ENCODE measurements around the gene GADD45G. TPM values are rescaled to one million over a fixed set of nuclear protein-coding genes. Genes with fewer than 3 reads are reported as not detected.

Gene GADD45G
- total RNA-seq, 1 experiment from 2014 or later = 10.6 TPM

DNA sequence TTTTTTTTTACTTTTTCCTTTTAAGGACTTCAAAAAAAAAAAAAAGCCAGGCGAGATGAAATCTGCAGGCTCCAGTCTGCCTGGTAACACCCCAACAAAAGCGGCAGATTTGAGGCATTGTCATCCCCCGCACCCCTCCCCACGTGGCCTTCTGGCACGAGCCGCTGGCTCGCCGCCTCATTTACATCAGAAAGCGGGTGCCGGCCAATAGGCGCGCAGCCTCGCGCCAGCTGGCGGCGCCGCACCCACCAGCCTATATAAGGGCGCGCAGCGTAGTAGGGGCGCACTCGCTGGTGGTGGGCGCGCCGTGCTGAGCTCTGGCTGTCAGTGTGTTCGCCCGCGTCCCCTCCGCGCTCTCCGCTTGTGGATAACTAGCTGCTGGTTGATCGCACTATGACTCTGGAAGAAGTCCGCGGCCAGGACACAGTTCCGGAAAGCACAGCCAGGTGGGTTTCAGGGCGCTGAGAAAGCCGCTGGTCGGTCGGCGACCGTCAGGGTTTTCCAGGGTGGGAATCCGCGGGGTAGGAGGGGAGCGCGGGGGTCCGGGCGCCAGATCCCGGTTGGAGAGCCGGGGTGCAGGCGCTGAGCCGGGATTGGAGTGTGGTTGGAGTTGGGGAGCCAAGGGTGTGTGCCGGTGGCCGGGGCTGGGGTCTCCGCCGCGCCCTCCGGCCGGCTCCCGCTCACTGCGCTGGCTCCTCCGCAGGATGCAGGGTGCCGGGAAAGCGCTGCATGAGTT, at the start of gene GADD45G (continued):
- TF ChIP-seq CTCF (IDR thresholded peaks at IDR 0.05) (no peak), E2F1 (CRISPR knock-in tag; IDR thresholded peaks at IDR 0.05) (no peak), E2F5 (CRISPR knock-in tag; IDR thresholded peaks at IDR 0.05) (peak; percentile 77), MYBL2 (CRISPR knock-in tag; IDR thresholded peaks at IDR 0.05) (peak; percentile 77; the same call in 1 of the 2 replicates), NR2C2 (CRISPR knock-in tag; IDR thresholded peaks at IDR 0.05) (no peak), ATF3 (CRISPR knock-in tag; conservative IDR thresholded peaks at IDR 0.05) (no peak), ZNF263 (CRISPR knock-in tag; IDR thresholded peaks at IDR 0.05; ENCODE audit: low read depth) (no peak), PREB (CRISPR knock-in tag; IDR thresholded peaks at IDR 0.05; ENCODE audit: borderline replicate concordance) (no peak), RORB (CRISPR knock-in tag; IDR thresholded peaks at IDR 0.05) (no peak; the same call in 1 of the 2 replicates), ZNF138 (CRISPR knock-in tag; conservative IDR thresholded peaks at IDR 0.05) (no peak), ERG (CRISPR knock-in tag; IDR thresholded peaks at IDR 0.05) (0 out of 2 replicates have a peak, but pooled peaks have one; percentile 62), TEAD4 (CRISPR knock-in tag; IDR thresholded peaks at IDR 0.05) (peak; percentile 65; the same call in 1 of the 2 replicates), TEAD1 (CRISPR knock-in tag; IDR thresholded peaks at IDR 0.05) (peak; percentile 91; the same call in 1 of the 2 replicates), PRDM15 (CRISPR knock-in tag; IDR thresholded peaks at IDR 0.05) (no peak), GABPB1 (CRISPR knock-in tag; IDR thresholded peaks at IDR 0.05) (no peak), ATF1 (CRISPR knock-in tag; IDR thresholded peaks at IDR 0.05) (no peak)
- TF ChIP-seq, protein P1, sequence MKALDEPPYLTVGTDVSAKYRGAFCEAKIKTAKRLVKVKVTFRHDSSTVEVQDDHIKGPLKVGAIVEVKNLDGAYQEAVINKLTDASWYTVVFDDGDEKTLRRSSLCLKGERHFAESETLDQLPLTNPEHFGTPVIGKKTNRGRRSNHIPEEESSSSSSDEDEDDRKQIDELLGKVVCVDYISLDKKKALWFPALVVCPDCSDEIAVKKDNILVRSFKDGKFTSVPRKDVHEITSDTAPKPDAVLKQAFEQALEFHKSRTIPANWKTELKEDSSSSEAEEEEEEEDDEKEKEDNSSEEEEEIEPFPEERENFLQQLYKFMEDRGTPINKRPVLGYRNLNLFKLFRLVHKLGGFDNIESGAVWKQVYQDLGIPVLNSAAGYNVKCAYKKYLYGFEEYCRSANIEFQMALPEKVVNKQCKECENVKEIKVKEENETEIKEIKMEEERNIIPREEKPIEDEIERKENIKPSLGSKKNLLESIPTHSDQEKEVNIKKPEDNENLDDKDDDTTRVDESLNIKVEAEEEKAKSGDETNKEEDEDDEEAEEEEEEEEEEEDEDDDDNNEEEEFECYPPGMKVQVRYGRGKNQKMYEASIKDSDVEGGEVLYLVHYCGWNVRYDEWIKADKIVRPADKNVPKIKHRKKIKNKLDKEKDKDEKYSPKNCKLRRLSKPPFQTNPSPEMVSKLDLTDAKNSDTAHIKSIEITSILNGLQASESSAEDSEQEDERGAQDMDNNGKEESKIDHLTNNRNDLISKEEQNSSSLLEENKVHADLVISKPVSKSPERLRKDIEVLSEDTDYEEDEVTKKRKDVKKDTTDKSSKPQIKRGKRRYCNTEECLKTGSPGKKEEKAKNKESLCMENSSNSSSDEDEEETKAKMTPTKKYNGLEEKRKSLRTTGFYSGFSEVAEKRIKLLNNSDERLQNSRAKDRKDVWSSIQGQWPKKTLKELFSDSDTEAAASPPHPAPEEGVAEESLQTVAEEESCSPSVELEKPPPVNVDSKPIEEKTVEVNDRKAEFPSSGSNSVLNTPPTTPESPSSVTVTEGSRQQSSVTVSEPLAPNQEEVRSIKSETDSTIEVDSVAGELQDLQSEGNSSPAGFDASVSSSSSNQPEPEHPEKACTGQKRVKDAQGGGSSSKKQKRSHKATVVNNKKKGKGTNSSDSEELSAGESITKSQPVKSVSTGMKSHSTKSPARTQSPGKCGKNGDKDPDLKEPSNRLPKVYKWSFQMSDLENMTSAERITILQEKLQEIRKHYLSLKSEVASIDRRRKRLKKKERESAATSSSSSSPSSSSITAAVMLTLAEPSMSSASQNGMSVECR (CRISPR knock-in tag; IDR thresholded peaks at IDR 0.05; ENCODE audit: borderline replicate concordance) = peak; percentile 81; the same call in 1 of the 2 replicates
- TF ChIP-seq, protein P2, sequence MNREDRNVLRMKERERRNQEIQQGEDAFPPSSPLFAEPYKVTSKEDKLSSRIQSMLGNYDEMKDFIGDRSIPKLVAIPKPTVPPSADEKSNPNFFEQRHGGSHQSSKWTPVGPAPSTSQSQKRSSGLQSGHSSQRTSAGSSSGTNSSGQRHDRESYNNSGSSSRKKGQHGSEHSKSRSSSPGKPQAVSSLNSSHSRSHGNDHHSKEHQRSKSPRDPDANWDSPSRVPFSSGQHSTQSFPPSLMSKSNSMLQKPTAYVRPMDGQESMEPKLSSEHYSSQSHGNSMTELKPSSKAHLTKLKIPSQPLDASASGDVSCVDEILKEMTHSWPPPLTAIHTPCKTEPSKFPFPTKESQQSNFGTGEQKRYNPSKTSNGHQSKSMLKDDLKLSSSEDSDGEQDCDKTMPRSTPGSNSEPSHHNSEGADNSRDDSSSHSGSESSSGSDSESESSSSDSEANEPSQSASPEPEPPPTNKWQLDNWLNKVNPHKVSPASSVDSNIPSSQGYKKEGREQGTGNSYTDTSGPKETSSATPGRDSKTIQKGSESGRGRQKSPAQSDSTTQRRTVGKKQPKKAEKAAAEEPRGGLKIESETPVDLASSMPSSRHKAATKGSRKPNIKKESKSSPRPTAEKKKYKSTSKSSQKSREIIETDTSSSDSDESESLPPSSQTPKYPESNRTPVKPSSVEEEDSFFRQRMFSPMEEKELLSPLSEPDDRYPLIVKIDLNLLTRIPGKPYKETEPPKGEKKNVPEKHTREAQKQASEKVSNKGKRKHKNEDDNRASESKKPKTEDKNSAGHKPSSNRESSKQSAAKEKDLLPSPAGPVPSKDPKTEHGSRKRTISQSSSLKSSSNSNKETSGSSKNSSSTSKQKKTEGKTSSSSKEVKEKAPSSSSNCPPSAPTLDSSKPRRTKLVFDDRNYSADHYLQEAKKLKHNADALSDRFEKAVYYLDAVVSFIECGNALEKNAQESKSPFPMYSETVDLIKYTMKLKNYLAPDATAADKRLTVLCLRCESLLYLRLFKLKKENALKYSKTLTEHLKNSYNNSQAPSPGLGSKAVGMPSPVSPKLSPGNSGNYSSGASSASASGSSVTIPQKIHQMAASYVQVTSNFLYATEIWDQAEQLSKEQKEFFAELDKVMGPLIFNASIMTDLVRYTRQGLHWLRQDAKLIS (CRISPR knock-in tag; IDR thresholded peaks at IDR 0.05; ENCODE audit: borderline replicate concordance) = no peak
